GM18520 (cell line): ENCODE results near the gene PIEZO2.

Experiments
- ATAC-seq: cut with Tn5 transposase; IDR thresholded peaks from one replicate; pipeline ENCODE4 v1.9.1; 2021; ENCODE audit not compliant: unreplicated experiment

Gene PIEZO2

DNA sequence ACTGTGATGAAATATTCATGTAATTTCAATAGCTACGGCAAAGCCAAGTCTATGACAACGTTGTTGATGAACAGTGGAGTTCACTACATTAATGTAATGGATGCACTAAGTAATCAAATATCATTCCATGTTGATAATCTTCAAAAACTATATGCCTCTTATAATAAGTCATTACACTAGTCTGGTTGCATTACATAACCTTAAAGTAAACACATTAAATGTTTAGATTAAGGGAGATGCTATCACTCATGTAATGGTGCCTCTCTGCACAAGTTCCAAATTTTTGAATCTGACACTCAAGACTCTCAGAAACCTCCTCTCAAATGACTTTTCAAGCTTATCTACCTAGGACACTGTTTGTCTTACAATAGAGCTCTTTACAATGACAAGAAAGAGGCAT is 35.4 kb downstream of the PIEZO2 start:
- no peak for ATAC-seq

DNA sequence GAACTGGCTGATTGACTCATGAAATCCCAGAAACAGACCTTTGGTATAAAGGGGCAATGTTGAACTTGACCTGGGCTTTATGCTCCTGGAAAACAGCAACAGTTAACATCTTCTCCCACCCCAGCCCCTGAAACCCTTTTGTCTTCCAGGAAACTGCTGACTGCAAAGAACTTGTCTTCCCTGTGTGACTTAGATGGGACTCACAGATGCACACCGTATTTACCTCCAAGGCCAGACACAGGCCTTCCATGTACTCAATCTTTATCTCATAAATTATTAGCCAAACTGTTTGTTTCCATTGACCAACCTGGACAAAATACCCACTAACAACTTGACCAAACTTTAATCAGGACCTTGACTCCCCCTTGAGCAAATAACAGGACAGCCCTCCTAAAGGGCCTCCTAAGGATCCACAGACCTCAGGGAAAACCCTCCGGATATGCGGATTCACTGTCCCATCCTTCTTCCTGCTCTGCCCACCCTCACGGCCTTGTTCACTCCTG is 36.3 kb downstream of the PIEZO2 start:
- no peak for ATAC-seq

DNA sequence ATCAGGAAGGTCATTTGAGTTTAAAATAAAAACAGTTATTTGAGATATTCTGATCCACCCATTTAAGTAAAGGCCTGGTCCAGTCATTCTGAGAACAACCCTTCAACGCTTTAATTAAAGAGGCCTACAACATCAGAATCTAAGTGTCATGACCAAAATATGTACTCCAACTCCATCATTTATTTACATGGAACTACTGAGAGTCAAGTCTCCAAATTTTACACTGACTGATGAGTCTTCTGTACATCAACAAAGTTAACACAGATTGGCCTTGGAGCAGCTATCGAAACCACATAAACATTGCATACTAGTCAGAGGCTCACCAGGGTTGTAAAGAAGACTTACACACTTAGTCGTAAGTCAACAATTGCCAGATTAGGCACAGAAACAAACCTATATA is 37.1 kb downstream of the PIEZO2 start:
- ATAC-seq = no peak

DNA sequence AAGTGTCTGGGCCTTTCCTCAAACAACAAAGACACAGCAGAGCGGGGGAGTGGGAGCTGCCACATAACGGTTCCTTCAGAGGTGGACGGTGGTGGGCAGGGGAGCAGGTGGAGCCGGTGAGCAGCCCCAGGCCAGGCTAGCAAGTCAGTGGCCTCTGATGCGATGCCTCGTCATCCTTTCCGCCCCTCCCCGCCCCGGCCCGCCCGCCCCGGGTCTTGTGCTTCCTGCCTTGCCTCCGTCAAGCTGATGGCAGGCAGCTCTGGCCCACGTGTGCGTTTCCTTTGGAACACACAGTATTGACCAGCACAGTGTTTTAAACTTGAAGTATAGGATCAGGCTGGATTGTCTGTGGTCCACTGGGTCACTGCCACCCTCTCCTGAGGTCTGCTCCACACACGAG is 38.9 kb downstream of the PIEZO2 start:
- no peak for ATAC-seq

DNA sequence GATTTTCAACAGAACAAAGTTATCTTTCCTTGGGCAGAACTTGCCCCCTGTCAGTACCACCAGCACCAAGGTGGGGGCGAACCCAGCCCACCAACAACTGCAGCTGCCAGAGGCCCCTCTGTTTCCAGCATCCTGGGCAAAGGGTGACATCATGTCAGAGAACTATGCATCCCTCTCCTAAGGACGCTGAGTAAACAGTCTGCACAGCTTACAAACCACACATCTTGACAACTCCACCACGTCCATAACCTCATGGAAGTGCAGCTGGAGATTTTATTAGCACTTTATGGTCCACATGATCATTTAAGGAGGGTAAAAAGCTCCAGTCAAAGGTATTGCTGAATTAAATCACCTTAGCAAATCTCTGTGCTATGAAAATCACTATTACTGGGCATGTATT is 40.4 kb downstream of the PIEZO2 start:
- ATAC-seq = no peak

DNA sequence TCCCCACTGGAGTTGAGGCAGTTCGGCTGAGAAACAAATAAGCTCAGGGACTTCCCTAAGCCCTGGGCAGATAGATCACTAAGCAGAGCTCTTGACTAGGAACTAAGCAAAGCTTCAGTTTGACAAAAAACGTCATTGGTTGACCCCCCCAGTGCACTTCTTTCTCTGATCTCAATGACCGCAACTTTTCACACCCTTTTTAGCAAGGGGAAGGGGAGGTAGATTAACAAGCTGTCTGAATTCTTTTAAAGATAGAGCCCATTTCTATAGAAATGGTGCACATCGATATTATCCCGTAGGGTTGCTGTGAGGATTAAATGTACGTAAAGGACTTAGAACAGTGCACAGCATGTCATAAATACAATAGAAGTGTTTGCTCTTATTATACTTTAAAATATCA is 42.5 kb downstream of the PIEZO2 start:
- ATAC-seq = no peak

DNA sequence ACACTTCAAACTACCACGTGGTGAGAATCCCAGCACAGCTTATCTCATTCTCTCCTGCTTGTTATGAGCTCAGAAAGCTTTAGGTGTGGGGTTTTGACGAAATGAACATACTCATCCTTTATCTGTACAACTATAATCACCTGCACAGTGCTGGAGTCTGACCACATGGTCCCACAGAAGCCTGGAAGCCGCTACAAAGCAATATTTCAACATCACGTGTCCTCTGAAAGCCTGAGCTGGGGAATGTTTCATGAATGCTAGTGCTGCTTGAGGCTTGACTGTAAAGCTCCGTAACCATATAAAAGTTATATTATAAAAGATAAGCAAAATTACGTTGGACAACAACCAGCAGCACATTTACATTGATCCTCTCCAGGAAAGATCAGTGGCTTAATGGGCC is 43.9 kb downstream of the PIEZO2 start:
- no peak for ATAC-seq

DNA sequence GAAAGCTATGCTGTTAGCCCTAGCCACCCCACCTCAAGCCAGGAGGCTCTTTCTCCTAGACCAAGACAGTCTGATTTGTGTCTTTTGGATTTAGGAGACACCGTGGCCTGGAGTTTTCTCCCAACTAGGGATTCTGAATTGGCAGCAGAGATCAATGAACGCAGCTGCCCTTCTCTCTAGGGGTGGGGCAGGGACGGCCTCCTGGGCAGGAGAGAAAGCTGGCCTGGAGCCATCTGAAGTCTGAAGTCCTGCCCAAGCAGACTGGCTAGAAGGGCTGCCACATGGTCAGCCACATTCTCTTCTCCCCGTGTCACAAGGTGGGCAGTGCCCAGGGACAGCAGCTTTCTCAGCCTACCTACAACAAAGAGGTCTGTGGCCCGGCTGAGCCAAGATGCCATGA is 45.1 kb downstream of the PIEZO2 start:
- no peak for ATAC-seq

DNA sequence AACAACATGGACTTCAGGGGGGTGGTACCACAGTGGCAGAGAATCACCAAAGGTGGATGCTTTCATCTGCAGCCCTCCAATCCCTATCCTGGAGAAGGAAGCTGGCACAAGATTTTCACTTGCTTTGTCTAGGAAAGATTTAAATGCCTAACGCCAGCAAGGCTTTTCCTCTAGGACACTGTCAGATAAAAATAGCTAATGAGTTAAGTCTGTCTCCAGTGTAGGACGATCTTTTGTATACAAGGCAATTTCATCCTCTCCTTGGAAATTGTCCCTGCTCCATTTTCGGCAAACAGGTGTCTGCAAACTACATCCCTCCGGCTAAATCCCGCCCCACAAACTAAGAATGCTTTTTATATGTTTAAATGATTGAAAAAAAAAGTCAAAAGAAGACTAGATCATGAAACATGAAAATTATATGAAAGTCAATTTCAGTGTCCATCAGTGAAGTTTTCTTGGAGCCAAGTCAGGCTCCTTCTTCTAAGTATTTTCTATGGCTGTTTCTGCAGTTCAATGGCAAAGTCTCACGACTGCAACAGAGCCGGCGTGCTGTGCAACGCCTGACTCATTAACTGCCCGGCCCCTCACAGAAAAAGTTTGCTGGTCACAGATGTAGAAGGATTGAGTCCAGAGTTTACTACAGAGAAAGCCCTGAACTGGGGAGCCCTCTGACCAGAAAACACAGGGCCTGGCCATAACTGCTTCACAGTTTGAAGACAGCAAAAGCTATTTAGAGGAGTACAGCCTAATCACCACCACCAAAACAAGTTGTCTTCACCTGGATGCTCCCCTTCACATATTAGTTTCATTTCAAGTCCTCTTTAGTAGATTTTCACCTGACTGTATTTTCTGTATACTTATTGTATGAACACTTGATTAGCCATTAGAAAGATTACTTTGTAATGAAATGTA is 52.3 kb downstream of the PIEZO2 start:
- no peak for ATAC-seq

DNA sequence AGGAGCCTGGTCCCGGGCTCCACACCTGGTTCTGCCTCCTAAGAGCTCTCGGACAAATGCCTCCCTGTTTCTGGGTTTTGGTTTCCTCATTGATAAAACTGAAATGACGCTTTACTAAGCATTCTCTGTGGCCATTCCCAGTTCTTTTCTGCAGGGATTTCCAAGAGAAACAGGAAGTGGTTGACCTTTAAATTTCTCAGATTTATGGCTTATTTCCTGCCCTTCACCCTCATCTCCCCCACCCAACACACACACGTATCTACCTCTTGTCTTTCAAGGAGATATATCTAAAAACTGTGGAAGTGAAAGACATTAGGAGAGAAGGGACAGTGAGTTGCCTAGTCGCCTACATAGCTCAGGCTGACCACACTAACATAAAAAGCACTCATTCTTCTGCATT is 53.0 kb downstream of the PIEZO2 start:
- ATAC-seq = no peak

DNA sequence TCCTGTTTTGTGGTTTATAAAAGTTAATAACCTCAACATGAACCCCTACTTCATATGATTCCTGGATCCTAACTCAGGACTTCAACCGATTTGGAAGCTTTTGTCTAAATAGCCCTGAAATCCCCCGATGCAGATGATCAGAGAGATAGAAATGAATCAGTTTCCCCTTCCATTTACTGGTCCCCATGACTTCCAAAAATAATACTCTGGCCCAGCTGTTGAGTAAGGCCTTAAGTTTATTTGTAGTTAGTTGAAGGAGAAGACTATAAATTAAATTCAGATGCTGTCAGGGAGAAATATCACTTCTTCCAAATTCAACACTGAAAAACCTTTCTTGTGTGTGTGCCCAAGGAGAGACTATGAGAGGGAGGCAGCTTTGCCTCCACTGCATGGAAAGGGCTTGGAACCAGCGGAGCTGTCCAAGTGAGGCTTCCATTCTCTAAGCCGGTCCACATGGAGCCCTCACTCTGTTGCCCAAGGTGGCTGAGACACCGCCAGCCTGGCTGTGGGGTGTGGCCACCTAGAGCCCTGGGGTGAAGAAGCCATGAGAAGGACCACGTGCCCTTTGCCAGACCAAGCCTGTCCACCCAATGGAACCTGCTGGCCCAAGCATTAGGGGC is 53.6 kb downstream of the PIEZO2 start:
- ATAC-seq = no peak

DNA sequence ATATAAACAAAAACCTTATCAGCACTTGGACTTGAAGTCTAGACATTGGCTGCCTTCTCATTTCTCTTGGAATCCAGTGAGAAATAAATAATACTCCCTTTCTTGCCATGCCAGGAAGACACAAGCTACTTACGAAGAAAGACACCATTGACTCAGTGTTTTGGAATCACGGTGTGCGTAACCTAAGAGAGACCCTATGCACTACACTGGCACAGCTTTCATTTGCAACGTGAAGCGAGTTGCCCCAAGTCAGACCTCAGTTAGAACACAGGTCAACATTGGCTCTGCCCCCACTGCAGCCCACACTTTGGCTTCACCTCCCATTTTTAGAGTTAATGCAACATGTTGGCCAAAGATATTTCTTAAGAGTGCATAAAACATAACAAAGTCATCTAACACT is 54.2 kb downstream of the PIEZO2 start:
- ATAC-seq = no peak

DNA sequence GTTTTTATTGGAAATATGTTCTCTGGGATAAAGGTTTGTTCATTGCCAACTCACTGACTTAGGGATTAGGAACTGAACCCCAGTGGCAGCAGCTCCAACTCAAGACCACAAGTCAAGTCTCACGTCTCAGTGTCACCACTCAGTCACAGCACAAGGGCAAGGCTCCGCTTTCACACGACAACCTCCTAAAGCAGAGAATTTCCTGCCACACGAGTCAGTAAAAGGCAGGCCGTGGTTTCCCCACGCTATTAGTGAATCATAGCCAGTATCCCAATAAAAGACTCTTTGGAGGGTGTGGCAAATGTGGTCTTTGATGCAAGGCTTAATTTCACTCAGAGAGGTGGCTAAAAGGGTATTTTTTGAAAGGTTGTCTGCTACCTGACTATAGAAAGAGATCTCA is 57.6 kb downstream of the PIEZO2 start:
- ATAC-seq = no peak

DNA sequence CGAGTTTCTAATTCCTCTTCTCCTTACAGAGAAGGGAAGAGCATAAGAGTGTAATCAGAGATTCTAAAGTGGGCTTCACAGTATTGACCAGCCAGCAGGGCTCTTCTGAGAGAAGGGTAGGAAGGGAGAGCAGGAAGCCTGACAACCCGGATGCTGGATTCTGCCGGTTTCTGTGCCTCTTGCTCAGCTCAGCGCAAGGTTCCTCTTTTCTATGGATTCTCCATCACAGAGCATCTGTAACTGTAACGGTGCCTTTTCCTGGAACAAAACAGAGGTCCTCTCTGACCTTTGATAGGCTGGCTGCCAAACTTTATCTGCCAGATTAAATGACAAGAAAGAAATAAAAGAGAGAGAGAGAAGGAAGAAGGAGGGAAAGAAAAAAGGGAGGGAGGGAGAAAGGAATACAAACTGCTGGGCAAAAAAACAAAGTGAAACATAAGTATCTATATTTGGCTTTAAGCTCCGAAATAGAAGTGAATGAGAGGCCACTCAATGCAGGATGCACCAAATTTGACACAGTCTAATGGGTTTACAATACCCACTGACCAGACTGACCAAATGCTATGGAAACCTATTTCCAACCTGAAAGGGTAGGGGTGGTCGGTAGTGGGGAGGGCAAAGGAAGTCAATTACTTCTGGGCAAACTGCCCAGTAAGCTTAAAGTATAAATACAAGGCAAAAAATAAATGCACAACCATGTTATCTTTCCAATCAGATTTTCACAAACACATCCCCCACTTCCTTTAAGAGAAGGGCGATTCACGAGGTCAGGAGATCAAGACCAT is 59.2 kb downstream of the PIEZO2 start:
- ATAC-seq = no peak

DNA sequence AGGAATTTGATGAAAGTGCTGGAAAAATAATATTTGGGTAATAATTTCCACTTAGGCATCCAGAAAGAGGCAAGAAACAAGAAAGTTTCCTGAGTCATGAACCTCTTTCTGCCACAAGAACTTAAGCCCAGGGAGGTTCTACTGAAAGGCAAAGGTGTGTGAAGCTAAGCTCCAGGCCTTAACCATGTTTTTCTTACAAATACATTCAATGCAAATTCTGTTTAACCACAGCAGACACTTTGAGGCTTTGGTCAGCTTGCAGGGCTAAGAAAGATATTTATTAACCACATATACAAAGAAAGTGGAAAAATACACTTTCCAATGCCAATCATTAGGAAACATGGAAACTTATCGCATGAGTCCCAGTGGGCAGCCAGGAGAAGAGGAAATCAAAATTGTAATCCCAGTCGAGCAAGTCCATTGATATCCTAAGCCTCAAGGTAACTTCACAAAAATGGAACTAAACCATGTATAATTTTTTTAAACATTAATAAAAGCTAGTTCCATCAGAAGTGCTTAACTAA is 68.3 kb downstream of the PIEZO2 start:
- ATAC-seq = no peak

DNA sequence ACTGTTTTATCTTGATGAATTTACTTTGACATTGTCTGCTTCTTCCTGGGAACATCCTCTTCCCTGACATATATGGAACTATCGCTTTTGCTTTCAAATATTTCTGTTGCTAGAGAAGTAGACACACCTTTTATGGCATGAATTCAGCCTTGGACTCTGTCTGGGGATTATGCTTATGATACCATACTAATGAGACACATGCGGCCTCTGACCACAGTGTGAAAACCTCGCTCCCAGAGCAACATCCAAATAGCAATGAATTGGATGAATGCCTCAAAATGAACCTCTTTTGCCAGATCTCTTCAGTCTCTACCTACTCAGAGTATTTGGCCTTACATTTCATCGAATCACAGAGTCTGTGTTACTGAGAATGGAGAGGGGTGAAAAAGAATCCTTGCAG is 70.9 kb downstream of the PIEZO2 start:
- ATAC-seq = no peak

DNA sequence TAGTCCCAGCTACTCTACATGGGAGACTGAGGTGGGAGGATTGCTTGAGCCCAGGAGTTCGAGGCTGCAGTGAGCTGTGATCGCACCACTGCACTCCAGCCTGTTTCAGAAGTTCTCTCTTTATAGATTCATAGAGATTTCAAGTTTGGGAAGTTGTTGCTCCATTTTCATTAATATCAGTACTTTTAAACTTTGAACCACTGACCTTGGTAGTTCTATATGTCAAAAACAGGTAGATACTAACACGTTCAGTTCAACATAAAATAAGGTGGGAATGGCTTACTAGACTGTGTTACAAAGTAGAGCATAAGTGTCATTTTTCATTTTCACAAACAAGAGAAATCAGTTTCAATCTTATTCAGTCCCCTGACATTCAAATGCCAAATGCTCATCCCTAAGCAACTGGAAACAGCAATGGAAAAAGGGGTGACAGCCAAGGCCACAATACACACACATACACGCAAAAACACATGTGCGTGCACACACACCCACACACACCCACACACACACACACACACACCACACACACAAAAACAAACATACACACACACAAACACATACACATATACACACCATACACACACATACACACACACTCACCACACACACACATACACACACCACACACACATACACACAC is 71.7 kb downstream of the PIEZO2 start:
- no peak for ATAC-seq

DNA sequence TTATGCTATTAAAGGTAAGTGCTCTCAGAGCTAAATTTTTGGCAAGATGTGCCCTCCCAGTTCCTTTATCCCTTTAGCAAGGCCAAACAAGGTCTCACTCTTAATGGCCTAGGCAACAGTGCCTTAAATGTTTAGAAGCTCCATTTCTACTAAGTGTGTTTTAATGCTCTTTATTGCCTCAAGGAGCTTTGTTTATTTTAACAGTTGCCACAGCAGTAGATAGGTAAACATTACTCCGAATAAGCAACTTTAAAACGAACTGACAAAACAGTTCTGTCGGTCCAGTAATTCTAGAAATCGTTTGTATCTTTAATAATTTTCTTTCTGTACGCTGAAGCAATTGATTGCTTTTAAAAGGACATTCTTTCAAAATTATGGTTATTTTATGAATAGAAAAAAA is 74.5 kb downstream of the PIEZO2 start:
- no peak for ATAC-seq

DNA sequence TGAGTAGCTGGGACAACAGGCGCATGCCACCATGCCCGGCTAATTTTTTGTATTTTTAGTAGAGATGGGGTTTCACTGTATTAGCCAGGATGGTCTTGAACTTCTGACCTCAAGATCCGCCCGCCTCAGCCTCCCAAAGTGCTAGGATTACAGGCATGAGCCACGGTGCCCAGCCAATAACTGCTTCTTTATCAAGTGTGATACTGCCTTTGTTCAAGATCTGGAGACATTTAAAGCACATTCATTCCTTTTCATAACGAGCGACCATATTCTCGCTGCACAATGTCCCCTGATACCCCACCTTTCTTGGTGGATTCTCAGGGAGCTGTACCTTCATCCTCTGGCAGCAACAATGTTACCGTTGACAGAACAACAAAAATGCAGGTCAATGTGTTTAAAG is 75.4 kb downstream of the PIEZO2 start:
- ATAC-seq = no peak

DNA sequence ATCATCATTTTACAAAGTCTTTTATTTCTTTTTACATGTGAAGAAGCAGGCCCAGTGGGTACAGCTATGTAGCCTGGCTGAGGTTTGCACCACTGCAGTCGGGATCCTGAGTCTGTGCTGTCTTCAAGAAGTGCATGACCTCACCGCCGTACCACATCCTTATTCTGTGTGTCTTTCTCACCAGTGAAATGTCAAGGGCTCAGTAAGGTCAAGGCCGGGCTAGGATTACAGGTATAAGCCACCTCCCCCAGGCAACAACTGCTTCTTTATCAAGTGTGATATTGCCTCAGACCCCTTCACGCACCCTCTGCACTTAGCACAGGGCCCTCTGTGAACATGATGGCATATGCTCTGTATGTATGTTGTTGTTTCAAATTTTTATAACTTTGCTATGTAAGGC is 76.7 kb downstream of the PIEZO2 start:
- no peak for ATAC-seq

DNA sequence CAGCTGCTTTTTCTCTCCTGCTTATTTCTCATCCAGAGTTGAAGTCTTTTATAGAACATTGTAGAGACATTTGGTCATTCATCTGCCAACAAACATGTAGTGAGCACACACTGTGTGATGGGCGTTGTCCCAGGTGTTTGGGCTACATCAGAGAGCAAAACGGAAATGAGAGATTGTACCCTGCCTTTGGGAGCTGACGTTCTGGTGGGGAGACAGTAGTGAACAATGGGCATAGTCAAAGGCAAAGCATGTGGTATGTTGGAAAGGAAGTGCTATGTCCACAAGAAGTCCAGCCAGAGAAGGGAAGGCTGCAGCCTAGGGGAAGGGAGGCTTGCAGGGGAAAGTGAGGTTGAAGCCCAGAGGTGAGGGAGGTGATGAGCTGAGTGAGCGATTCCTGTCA is 78.1 kb downstream of the PIEZO2 start:
- no peak for ATAC-seq
